Measurements from ENCODE around the gene SGK2. TPM values are rescaled to one million over a fixed set of nuclear protein-coding genes. Genes with fewer than 3 reads are reported as not detected.
A peak's percentile ranks its signal among the peaks of the same experiment; 100 is the strongest.

The SGK2 gene
- total and polyA plus RNA-seq, 2 of the 13 experiments (the other 11 are each of a cell fraction or from before 2014, with no cell fraction given), result 6.2 to 29.4 TPM

DNA sequence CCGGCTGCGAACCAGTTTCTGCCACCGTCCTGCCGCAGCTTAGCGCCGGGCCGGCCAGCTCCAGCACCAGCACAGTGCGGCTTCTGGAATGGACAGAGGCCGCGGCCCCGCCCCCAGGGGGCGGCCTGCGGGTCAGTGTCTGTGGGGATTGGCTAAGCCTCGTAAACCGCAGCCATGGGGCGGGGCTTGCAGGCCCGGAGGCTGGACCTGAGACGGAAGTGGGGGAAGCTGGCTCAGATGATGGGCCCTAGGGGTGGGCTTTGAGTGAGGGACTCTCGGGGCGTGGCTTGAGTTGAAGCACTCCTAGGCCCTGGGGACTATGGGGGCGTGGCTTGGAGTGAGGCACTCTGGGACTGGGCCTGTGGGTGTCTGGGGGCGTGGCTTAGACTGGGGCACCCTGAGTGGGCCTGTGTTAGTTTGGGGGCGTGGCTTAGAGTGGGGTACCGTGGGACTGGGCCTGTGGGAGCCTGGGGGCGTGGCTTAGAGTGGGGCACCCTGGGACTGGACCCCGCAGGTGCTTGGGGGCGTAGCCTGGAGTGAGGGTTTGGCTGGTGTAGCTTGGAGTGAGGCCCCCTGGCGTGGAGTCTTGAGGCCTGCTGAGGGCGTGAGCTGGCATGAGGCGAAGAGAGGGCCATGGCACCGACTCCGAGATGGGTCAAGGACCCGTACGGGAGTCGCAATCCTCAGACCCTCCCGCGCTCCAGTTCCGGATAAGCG lies 44.7 kb upstream of the SGK2 start (continued):
- peak; percentile 30; the same call in 1 of the 2 replicates for TF ChIP-seq BCL6 (CRISPR knock-in tag; IDR thresholded peaks at IDR 0.05)
- TF ChIP-seq BHLHE40 (IDR thresholded peaks at IDR 0.05; ENCODE audit: low read length), result peak; percentile 35
- TF ChIP-seq, protein P1, sequence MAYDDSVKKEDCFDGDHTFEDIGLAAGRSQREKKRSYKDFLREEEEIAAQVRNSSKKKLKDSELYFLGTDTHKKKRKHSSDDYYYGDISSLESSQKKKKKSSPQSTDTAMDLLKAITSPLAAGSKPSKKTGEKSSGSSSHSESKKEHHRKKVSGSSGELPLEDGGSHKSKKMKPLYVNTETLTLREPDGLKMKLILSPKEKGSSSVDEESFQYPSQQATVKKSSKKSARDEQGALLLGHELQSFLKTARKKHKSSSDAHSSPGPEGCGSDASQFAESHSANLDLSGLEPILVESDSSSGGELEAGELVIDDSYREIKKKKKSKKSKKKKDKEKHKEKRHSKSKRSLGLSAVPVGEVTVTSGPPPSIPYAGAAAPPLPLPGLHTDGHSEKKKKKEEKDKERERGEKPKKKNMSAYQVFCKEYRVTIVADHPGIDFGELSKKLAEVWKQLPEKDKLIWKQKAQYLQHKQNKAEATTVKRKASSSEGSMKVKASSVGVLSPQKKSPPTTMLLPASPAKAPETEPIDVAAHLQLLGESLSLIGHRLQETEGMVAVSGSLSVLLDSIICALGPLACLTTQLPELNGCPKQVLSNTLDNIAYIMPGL (CRISPR knock-in tag; IDR thresholded peaks at IDR 0.05; ENCODE audit: borderline replicate concordance in 1 of 2, low read depth in 1 of 2), result peak; percentile 61 to 85; a peak in 3 of 4 replicates
- TF ChIP-seq KAT2B (IDR thresholded peaks at IDR 0.05; ENCODE audit: borderline replicate concordance, low read depth, low read length), result no peak
- TF ChIP-seq CCAR2 (optimal IDR thresholded peaks at IDR 0.05; ENCODE audit: low read depth, low read length), result no peak
- TF ChIP-seq, protein P2, sequence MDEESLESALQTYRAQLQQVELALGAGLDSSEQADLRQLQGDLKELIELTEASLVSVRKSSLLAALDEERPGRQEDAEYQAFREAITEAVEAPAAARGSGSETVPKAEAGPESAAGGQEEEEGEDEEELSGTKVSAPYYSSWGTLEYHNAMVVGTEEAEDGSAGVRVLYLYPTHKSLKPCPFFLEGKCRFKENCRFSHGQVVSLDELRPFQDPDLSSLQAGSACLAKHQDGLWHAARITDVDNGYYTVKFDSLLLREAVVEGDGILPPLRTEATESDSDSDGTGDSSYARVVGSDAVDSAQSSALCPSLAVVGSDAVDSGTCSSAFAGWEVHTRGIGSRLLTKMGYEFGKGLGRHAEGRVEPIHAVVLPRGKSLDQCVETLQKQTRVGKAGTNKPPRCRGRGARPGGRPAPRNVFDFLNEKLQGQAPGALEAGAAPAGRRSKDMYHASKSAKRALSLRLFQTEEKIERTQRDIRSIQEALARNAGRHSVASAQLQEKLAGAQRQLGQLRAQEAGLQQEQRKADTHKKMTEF (CRISPR knock-in tag; IDR thresholded peaks at IDR 0.05), result 0 out of 2 replicates have a peak, but pooled peaks have one; percentile 30
- TF ChIP-seq HDAC6 (IDR thresholded peaks at IDR 0.05; ENCODE audit: low read depth, low read length), result no peak
- TF ChIP-seq, protein P3, sequence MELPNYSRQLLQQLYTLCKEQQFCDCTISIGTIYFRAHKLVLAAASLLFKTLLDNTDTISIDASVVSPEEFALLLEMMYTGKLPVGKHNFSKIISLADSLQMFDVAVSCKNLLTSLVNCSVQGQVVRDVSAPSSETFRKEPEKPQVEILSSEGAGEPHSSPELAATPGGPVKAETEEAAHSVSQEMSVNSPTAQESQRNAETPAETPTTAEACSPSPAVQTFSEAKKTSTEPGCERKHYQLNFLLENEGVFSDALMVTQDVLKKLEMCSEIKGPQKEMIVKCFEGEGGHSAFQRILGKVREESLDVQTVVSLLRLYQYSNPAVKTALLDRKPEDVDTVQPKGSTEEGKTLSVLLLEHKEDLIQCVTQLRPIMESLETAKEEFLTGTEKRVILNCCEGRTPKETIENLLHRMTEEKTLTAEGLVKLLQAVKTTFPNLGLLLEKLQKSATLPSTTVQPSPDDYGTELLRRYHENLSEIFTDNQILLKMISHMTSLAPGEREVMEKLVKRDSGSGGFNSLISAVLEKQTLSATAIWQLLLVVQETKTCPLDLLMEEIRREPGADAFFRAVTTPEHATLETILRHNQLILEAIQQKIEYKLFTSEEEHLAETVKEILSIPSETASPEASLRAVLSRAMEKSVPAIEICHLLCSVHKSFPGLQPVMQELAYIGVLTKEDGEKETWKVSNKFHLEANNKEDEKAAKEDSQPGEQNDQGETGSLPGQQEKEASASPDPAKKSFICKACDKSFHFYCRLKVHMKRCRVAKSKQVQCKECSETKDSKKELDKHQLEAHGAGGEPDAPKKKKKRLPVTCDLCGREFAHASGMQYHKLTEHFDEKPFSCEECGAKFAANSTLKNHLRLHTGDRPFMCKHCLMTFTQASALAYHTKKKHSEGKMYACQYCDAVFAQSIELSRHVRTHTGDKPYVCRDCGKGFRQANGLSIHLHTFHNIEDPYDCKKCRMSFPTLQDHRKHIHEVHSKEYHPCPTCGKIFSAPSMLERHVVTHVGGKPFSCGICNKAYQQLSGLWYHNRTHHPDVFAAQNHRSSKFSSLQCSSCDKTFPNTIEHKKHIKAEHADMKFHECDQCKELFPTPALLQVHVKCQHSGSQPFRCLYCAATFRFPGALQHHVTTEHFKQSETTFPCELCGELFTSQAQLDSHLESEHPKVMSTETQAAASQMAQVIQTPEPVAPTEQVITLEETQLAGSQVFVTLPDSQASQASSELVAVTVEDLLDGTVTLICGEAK (IDR thresholded peaks at IDR 0.05), result no peak
- TF ChIP-seq, protein P3 (CRISPR knock-in tag; IDR thresholded peaks at IDR 0.05), result no peak; the same call in 1 of the 2 replicates
- peak; percentile 74; the same call in 1 of the 2 replicates for TF ChIP-seq PCBP1 (IDR thresholded peaks at IDR 0.05; ENCODE audit: borderline replicate concordance, low read depth, low read length)
- TF ChIP-seq, protein P4, sequence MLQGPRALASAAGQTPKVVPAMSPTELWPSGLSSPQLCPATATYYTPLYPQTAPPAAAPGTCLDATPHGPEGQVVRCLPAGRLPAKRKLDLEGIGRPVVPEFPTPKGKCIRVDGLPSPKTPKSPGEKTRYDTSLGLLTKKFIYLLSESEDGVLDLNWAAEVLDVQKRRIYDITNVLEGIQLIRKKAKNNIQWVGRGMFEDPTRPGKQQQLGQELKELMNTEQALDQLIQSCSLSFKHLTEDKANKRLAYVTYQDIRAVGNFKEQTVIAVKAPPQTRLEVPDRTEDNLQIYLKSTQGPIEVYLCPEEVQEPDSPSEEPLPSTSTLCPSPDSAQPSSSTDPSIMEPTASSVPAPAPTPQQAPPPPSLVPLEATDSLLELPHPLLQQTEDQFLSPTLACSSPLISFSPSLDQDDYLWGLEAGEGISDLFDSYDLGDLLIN (CRISPR knock-in tag; IDR thresholded peaks at IDR 0.05; ENCODE audit: borderline replicate concordance), result no peak
- TF ChIP-seq ZNF496 (CRISPR knock-in tag; IDR thresholded peaks at IDR 0.05; ENCODE audit: insufficient replicate concordance), result no peak
- 0 out of 2 replicates have a peak, but pooled peaks have one; percentile 34 for TF ChIP-seq SIN3B (IDR thresholded peaks at IDR 0.05; ENCODE audit: low read length)
- no peak for TF ChIP-seq REXO4 (CRISPR knock-in tag; IDR thresholded peaks at IDR 0.05; ENCODE audit: borderline replicate concordance)
- TF ChIP-seq GLI4 (CRISPR knock-in tag; IDR thresholded peaks at IDR 0.05; ENCODE audit: borderline replicate concordance), result no peak

Measured in HepG2 (cell line).